ENCODE measurements around the gene SLC8A2.

GRCh38 chr19:47490031-47490430, 18.3 kb upstream of the SLC8A2 start:
- no peak for TF ChIP-seq CTCF (conservative IDR thresholded peaks at IDR 0.05; ENCODE audit: low read length)
- TF ChIP-seq EZH2phosphoT487 (IDR thresholded peaks at IDR 0.05; ENCODE audit: borderline replicate concordance, low read depth, low read length), result no peak

Measured in OCI-LY7 (cell line).